Hematopoietic multipotent progenitor cell treated with erythropoietin and hydrocortisone succinate and interleukin-3 and kit ligand, for 8 days (in vitro differentiated cells): ENCODE results near the gene GOLGA7B.

Experiments used
- DNase-seq: peaks from one replicate; pipeline ENCODE4 v3.0.0-alpha.2; 2015

GOLGA7B gene

DNA sequence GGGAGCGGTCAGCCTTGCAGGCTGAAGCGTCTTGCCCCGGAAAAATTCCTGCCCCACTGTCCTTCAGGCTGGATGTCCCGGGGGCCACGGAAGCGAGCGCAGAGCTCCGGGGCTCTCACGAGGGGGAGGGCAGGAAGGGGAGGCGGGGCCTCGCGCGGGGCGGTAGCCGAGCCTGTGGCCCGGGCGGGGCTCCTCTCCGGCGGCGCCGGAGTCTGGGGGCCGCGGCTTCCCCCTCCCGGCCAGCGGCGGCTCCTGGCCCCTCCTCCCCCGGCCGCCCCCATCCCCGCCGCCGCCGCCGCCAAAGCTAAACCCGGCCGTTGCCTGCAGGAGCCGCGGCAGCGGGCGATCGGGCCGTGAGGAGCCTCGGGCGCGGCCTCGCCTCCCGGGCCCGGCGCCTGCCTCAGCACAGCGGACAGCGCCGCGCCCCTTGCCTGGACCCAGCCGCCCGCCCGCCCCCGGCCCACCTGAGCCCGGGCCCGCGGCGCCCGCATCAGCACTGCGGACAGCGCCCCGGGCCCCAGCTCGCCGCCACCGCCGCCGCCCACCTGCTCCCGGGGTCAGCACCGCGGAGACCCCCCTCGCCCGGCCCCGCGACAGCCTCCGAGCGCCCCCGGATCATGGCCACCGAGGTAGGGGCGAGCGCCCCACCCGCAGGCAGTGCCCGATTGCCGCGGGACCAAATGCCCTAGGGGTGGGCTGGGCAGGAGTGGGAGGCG is at the start of gene GOLGA7B:
Gene GOLGA7B (plus strand): TSS at position 157 of the 716 bp plus-strand sequence. CDS start 461 bp downstream, at position 618.
- DNase-seq, result no peak

DNA sequence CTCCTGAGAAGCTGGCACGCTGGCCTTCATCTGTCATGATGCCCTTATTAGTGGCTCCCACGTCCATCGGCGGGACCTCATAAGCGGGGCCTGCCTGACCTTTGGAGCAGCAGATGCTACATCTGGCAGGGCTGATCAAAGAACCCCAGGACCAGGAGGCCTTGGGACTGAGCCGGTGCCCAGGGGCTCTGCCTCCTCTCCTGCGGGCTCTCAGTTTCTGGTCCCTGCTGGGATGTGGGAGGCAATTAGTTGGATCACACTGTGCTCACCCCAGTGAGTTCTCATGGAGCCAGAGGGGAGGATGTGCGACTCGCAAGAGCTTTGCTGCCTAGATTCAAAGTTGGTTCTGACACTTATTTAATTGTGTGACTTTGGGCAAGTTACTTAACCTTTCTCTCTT is 49.2 kb upstream of the GOLGA7B start:
- DNase-seq, result no peak

DNA sequence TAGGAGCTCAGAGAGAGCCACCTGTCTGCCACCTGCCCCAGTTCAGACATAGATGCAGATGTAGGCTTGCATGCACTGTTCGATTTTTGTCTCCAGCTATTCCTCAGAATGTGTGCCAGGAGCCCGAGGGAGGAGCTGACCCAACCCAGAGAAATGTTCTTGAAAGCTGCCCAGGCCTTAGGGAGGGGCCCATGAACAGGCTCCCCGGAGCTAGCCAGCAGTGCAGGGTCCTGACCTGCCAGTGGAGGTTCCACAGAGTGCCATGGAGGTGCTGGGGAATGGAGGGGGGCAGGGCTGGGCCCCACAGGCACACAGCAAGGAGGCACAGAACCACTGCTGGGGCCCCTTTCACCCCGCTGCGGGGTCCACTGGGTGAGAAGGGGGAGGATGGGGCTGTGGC is 48.2 kb upstream of the GOLGA7B start:
- DNase-seq, result no peak

DNA sequence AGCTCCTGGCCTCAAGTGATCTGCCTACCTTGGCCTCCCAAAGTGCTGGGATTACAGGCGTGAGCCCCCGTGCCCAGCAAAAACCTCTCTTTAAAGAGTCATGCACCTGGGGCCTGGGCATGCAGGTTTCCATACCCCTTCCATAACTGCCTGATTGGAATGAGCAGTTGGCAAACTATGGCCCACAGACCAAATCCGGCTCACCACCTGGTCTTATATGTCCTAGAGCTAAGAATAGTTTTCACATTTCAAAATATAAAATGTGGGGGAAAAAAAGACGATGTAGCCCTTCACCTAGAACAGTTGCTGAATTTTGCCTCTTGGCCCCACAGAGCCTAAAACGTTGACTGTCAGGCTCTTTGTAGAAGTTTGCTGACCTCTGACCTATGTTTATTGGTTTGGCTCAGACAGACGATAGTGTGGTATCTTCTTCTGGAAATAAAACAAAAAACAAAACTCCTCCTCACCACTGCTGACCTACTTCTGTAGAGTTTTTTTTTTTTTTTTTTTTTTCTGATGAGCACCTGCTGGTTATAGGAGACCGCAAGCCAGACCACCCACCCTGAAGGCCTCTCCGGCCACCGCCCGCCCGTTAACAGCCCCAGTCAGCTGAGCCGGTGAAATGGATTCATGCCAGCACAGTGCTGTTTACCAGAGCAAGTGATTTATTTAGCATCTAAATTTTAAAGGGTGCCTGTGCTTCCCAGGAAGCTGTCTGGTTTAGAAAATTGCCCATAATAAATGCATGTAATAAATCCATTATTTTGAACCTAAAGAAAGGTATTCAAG is 44.4 kb upstream of the GOLGA7B start:
- DNase-seq, result no peak

DNA sequence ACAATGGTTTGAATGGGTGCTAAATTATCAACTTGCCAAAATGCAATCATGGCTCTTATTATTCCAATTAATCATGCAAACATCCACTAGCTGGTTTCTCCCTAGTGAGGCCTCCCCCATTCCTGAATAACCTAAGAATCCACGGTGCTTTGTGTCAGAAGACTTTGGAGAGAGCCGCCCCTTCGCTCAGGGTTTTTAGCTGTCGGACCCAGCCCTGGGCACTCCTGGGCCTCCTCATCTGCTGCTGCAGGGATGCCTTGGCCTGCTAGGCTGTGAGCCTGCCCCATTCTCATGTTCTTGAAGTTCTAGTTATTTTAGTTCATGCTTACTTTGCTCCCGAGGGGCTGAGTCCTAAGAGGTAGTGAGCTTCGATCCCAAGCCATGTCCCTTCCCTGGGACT is 43.7 kb upstream of the GOLGA7B start:
- no peak for DNase-seq

DNA sequence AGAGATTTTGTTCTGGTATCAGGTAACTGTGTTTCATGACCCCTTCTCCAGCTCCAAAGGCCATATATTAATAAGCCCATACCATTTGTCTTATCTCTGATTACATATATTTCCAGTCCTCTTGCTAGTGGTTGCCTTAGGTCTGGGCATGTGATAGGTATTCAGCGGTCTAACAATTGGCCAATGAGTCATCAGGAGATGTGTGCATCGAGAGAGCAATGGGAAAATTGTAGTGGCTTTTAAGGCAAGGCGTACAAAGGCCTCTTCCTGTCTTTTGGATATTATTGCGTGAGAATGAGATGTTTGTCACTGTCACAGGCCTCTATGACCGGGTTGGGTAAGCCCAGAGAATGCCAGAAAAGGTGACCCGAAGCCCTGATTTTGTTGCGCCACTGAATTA is 39.2 kb upstream of the GOLGA7B start:
- DNase-seq, result no peak

DNA sequence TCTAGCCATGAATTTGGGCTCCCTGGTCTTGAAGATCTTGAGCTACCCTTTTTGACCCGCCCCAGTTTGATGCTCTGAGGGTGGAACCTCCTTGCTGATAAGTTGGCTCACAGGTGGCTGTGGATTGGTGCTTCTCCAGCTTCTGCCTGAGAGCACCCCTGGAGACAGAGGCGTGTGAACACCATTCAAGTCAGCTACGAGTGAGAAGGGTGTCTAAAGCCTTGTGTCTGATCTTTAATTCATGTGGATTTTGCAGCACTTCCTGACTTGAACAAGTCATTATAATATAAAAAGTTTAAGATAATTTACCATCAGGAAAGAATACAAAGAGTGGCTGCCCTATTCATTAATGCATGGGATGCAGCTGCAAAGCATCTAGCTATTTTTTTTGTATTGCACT is 37.7 kb upstream of the GOLGA7B start:
- no peak for DNase-seq

DNA sequence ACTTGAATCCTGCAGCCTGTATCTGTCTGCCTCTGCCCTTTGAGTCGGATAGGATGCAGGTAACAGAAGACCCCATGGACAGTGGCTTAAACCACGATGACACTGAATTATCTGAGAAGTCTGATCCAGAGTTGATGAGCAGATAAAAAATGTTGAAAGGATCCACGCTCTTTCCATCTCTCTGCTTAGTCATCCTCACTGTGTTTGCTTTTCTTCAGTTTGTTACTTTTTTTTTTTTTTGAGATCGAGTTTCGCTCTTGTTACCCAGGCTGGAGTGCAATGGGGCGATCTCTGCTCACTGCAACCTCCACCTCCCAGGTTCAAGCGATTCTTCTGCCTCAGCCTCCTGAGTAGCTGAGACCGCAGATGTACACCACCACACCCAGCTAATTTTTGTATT is 36.9 kb upstream of the GOLGA7B start:
- no peak for DNase-seq

DNA sequence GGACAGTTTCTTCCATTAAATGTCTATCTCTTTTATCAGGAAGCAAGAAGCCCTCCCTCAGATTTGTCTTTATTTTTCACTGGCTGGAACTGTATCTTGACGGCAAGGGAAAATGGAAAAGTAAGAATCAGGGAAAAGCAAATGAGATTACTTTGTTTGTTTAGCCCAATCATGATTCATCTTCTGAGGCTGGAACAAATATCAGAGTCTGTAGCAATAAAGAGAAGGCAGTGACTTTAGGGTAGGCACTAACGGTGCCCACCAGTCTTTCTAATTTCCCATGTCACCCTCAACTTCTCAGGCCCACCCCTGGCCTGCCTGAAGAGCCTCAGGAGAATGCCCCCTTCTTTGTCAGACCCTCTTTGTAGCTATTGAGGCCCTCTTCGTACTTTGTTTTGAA is 36.3 kb upstream of the GOLGA7B start:
- no peak for DNase-seq

DNA sequence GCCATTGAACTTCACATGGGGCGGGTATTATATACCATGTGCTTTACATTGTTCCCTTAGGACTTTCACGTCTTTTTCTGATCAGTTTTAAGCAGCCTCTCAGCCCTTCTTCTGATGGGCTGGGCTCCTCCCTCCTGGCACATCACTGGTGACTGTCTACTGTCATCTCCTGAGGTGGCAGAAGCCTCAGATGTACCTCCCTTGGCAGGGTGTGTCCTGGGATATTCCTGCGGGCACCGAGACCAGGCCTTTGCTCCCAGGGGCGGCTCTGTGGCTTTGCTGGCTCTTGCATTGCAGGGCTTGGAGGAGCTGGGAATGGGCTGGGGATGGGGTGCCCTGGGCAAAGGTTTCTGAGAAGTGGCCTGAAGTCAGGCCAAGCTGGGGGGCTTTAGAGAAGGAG is 34.6 kb upstream of the GOLGA7B start:
- no peak for DNase-seq

DNA sequence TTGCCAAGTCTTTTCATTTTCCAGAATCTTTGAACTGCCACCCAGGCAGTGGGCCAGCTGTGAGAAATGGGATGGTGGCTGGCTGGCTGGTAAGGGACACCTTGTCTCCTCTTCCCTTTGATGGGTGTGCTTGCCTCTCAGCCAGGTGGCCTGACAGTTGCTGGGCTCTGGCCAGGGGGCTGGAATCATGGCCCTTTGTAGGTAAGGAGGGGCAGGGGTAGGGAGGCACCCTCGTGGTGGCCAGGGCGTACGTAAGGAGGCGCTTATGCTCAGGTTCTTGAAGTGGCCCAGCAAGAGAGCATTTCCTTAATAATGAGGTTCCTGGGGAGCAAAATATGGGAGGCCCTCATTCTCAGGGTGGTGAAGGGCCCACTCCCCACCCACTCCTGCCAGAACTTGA is 33.0 kb upstream of the GOLGA7B start:
- DNase-seq, result no peak

DNA sequence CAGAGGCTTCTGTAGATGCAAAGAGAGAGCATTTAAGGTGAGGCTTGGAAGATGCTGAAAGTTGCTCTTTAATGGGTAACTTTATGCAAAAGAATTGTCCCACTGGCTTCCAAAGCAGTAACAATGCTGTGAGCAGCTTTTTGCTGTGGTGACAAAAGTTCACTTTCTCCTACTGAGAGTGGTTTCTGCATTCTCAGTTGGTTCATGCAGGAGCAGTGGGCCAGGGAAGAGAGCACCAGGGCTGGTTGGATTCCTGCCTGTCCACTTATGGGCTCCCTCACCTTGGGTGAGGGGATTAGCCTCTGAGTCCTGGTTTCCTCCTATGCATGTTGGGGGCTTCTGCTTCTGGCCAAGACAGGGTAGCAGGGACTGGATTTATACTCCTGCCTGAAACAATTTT is 31.1 kb upstream of the GOLGA7B start:
- no peak for DNase-seq

DNA sequence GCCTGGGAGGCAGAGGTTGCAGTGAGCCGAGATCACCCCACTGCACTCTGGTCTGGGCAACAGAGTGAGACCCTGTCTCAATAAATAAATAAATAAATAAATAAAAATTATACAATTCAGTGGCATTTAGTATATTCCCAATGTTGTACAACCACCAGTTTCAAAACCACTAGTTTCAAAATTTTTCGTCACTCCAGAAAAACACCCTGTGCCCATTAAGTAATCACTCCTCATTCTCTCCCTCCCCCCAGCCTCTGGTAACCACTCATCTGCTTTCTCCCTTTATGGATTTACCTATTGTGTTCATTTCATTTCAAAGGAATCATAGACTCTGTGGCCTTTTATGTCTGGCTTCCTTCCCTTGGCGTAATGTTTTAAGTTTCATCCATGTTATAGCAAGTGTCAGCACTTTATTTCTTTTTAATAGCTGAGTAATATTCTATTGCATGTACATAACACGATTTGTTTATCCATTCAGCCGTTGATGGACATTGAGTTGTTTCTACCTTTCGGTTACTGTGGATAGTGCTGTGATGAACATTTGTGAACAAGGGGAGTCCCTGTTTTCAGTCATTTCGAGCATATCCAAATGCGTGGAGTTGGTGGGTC is 29.4 kb upstream of the GOLGA7B start:
- no peak for DNase-seq

DNA sequence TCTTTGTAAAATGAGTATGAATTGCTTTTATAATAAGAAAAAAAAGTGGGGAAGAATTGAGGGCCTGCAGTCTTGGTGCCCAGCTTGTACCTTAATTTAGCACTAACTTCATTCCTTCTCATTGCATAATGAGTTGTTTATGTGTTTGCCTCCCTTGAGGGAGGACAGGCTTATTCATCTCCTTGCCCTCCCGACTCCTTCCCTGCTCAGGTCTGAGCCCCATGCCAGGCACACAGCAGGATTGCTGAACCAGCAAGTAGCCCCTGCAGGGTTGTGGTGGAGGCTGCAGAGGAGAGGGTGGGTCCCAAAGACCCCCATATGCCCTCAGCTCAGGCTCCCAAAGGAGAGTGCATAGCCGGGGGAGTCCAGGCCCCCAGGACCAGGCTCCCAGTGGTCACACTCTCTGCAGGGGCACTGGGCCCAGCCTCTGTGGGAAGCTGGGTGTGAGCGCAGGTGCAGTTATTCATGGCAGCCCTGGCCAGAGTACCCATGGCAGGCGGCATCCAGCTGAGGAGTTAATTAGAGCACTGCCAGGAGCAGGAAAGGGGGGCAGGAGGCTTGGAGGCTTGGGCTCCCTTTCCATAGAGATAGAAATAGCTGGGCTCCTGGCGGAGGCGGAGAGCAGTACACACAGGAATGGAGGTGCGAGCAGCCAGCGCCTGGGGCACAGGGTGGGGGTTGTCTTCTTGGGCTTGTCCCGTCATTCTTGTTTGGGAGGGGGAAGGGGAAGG is 28.2 kb upstream of the GOLGA7B start:
- DNase-seq, result no peak

DNA sequence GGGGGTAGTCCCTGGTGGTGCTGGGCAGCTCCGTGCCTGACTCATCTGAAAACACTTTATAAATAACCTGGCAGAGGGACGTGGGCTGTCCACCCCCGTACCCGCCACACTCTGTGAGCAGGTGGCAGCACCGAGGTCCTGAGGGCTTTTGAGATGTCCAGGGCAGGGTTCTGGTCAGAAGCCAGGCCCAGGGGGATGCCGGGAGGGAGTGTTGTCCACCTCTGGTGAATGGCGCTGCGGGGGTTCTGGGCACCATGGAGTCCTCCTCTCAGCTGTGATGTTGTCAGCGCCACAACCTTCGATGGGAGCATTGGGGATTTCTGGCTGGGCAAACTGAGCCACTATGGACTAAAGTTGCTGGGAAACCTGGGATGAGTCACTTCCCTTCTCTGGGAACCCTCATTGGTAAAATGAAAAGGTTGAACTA is 27.4 kb upstream of the GOLGA7B start:
- no peak for DNase-seq

DNA sequence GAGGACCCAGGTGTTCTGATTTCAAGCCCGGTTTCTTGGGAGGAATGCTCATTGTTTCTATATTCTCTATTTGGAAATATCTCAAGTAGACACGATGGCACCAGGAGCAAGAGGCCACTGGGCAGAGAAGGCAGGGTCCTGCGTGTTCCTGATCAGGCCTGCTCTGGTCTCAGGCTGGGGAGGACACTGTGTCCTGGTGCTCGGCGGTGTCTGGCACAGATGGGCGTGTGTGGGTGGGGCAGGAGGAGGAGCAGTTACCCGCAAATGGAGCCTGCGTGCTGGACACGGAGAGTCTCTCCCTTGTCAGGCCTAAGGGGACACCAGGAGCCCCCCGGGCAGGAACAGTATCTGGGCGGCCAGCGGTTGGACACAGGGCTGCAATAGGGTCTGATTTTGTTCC is 25.9 kb upstream of the GOLGA7B start:
- no peak for DNase-seq

DNA sequence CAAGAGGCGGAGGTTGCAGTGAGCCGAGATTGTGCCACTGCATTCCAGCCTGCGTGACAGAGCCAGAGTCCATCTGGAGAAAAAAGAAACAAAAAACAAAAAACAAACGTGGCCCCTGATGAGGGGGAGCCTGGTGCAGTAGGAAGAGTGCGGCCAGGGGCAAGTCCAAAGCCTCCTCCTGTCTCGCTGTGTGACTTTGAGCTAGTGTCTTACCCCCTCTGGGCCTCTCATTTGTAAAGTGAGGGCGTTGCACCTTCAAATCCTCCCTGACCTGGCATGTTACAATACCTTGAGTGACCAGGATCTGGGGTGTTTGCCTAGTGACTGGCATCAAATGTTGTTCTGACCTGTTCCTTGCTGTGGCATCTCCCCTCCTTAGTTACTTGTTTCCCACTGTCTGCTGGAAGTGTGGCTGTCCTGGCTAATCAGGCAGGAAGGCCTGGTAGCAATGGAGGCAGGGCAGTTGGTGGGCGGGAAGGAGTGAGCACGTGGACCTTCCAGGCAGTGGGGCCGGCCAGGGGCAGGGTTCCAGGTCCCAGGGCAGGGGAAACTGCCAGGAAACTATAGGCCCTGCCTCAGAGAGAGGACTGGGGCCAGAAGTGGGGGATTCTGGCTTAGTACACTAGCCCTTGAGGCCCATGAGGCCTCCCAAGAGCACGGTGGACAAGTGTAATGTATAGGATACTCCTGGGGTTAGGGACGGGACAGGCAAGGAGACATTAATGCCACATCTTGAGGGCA is 24.5 kb upstream of the GOLGA7B start:
- DNase-seq, result no peak

DNA sequence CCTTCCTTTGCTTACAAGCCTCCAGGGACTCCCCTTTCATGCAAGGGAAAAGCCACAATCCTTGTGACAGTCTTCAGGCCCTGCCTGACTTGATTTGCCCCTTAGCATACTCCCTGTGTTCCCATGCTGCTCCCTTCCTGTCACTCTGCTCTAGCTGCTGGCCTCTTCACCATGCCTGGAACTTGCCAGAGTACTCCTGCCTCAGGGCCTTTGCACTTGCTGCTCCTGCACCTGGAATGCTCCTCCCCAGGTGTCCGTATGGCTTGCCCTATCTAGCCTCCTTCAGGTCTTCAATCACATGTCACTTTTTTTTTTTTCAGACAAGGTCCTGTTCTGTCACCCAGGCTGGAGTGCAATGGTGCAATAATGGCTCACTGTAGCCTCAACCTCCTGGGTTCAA is 22.8 kb upstream of the GOLGA7B start:
- no peak for DNase-seq

DNA sequence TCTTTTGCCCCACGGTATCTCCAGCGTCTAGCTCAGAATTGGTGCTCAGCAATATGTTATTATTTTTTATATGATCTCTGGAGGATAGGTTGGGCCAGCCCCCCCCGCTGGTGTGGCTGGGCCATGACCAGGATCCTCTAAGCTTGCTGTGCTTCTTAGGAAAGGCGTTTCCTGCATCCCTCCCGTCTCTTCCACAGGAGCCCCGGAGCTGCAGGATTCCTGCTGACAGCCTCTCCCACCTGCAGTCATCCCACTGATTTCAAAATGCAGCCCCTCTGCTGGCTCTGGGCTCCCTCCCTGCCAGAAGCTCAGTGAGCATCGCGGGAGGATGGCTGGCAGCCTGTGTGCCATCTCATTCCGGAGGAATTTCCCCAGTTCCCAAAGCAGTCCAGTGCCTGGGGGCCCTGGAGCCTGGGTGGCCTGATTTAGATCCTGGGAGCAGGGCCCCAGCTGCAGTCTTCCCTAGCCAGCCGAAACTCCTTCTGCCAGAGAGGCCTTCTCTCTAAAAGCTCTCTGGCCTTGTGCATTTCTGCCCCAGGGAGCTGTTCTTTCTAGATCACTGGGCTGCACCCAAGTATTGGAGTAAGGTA is 21.8 kb upstream of the GOLGA7B start:
- no peak for DNase-seq

DNA sequence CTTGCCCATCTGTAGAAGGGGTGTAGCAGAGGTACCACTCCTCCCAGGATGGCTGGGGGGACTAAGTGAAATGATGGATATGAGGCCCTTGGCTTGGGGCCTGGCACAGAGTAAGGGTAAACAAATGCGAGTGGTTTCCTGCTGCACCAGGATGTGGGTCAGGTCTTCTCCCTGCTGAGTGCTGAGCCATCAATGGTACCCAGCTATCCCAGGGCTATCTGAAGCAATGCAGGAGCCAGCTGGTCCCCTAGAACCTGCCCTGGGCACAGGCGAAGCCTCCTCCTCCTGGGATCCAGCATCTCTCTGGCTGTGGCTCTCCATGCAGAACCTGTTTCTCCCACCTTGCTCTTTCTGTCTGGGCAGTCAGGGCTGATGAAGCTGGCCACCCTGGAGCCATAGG is 20.9 kb upstream of the GOLGA7B start:
- DNase-seq, result no peak

DNA sequence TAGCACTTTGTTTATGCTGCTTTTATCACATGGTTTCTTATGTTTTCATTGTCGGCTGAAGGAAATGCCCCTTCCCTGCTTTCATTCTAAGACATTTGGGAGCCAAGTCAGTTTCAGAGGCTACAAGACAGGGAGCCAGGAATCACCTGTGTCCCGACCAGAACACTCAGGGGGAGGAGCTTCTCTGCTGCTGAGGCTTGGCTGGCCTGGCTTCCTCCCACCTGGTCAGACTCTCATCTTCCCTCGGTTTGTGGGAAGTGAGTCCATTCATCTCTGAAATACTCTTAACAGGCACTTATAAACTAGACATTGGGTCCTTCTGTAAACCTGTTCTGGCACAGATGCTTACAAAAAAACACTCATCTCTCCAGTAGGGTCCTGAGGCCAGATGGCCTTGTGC is 19.6 kb upstream of the GOLGA7B start:
- DNase-seq, result no peak

DNA sequence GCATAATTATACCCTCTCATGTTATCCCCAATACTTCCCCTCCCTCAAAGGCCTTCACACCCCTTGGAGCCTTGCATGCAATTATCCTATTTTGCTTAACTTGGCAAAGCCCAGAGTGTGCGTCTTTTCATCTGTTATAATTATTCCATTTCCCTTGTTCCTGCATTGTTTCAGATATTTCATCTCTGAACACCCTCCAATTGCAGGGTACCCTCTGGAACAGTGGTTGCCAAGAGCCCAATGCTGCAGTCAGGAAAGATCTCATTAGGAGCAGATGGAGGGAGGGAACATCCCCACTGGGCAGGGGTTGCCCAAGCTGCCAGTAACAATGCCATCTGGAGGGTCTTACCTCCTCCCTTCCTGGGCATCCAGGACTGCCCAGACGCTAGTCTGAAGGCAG is 18.4 kb upstream of the GOLGA7B start:
- no peak for DNase-seq
